Medulla oblongata (tissue), 1 donor: ENCODE results near the gene DLD.
"Not testable (repeated sequence)": the region's sequence is repeated elsewhere in the genome, so short reads cannot be mapped to it uniquely, and the experiment has no call there.

Source experiments
- DNase-seq: peaks from one replicate; pipeline ENCODE4 v3.0.0-alpha.2; 2015; ENCODE audit errors: extremely low spot score

The DLD gene

DNA sequence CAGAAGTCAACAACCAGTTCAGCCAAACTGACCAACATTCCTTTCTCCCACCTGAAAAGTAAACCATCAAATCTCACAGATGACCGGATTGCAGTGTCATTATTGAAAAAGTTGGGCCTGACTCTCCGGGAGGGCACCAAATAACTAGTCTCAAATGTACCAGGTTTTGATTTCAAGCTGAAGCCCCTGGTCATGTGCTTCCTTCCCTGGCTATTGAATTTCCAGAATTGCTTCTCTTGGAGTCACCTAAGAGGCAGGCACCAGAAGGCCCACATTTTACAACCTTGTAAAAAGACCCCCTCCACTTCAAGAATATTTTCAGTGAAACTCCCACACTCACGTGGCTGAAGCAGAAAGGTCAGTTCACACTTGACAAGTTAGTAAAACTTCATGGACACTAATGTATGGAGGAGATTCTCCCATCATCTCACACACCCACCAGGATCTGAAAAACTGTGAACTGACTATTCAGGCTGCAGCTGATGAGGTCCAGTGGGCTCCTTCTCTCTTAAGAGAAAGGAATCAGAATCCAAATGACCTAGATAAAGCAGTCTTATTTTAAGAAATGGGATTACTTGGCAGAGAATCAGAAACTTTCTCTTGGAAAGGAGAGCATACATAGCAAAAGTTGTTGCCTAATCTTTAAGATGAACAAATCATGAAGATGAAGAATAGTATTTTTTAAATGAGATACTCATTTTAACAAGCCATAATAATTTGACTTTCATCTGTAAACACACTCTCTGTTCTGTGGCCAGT lies 53.6 kb downstream of the DLD start:
- no peak for DNase-seq

DNA sequence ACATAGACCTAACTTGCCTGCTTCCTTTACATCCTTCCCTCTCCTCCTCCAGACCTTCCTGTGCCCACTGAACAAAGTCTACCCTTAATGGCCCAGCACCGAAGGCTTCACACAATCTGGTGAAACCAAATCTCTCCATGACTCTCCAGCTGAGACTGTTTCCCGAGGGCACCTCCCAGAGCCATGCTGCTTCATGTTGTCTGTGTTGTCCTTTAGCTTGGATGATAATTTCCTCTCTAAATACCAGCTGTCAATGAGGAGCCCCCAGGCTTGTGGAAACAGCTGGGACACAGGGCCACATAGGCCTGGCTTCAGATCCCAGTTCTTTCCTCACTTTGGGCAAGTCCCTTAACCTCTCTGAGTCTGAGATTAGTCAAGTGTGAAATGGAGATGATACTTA lies 54.3 kb downstream of the DLD start:
- no peak for DNase-seq

DNA sequence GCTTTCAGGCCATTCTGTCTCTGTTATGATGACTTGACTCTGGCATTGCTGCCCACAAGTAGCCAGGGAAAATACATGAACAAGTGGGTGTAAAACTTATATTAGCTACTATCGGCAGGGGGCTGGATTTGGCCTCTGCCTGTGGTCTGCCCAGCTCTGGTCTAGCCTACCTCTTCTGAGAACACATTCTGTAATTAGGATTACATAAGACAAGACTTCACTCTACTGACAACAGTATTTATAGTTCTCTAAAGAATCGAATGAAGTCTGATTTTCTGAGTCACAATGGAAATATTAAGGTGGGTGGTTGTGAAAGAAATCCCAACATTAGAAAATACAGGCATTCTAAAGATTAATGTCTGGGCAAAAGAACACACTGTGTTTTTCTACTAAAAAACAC lies 55.5 kb downstream of the DLD start:
- DNase-seq, result no peak

DNA sequence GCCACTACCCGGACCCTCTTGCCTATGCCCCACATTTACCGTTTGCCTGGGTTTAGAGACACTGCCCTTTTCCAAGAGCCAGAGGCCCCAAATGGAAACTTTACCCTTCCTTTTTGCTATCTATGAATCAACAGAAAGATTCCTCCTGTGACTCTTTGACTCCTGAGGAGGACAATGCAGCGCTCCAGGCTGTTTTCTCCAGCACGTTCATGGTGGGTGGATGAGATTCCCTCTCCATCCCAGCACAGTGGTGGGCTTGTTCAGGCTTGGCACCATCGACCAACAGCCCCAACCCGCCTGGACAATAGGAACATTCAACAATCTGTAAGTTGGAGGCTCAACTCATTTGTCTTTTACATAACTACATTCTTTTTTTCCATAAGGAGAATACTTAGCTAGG lies 55.9 kb downstream of the DLD start:
- peak; percentile 48 for DNase-seq

DNA sequence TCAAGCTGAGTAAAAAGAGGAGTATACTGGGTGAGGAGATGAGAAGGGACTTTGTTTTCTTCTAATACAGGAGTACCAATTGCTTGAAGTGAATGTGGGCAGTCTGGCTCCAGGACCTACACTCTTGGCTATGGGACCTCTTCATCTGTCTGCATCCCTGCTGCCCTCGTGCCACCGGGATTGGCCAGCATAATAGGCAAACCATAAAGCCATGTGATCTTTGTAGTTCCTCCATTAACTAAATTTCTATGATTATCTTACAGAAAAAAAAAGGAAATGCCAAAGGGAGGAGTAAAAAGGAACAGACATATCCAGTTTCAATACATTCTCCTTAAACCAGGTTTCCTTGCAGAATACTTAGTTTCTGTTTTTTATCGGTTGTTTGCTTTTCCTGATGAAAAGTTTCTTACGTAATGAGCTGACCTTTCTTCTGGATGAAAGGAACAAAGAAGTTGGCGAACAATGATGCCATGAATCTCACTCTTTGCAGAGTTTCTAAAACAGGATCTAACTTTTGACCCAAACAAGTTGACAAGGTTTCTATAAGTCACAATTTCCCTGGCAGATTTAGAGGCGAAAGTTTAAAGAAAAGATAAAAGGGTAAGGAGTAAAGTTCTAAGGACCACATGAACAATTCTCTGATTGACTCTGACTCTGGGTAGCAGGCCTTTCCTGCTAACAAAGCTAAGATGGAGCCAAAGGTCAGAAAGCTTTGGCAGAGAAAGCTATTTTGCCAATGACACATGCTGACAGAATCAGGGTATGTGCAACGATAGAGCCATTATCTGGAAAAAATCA lies 57.9 kb downstream of the DLD start:
- DNase-seq, result no peak

DNA sequence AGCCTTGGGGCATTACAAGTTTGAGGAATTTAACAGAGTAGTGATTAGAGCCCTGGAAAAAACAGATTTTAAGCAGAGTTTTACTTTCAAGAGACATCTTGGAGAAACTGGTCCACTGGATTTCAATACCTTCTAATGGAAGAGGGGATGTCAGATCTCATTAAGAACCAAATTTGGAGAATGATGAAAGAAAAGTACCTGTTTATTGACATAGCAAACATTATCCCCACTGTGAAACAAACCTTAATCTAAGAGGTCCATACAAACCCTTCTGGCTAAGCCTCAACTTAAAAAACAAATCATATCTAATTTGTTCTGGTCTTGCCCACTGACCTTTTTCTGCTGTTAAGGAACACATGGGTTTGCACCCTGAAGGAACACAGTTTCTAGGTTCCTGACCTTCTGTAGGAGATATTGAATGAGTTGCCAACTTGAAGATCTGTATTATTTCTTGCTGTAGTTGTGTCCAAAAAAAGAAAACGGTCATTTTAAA lies 58.5 kb downstream of the DLD start:
- no peak for DNase-seq

DNA sequence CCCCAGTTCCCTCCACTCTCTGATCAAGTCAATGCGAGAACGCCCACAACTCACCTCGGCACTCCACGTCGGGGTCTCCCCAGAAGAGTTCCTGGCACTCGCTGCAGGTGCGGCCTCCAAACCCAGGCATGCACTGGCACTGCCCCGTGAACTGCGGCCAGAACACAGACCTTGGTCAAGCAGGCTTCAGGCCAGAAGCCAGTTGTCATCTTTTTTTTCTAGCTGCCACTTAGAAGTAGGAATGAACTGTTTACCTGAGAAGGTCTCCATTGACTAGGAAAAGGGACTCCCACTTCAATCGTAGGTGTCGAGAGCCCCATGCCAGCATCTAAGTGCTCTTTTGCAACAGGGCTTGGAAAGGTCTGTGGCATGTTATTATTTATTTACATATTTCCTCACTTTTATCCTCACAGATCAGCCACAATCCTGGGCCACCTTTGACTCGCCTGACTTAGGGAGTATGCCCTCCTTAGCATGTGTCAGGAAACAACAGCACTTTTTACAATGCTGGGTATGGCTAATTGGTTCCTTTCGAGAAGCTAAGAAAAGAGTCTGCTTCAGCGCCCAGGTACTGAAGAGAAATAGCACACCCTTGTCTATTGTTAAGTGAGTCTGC lies 60.3 kb downstream of the DLD start:
- no peak for DNase-seq

DNA sequence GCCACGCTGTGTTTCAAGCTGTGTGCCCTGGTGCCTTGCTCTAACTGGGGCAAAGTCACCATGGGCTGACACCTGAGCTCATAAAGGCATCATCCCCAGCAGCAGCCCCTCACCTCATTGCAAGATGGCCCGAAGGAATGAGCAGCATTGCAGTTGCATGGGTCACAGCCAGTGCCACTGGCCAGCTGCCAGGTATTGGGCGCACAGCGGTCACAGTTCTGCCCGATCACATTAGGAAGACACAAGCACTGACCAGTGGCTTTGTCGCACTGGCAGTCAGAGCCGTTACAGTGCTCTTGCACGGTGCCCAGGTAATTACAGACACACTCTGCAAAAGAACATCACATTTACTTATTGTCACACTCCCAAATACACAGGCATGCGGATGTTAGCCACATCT lies 60.9 kb downstream of the DLD start:
- DNase-seq, result no peak

DNA sequence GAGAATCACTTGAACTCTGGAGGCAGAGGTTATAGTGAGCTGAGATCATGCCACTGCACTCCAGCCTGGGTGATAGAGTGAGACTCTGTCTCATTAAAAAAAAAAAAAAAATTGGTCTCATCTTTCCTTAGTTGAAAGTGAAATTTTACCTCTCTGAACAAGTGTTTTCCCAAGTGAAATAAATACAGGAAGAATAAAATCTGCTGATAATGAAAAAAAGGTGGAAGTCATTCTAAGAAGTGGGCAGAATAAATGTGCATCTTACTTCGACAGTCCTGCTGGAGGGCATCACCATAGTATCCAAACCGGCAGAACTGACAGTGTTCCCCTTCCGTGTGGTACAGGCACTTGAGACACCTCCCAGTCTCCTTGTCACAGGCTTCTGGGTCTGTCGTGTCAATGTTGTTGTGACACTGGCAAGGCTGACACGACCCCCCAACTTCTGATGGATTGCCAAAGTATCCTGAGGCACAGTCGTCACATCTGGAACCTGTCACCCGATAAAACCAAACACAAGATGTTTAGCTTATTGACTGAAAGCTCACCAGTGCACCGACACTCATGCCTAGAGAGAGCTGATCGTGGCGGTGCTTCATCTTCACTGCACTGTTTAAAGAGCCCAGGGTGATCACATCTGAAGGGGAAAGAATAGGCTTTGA lies 62.4 kb downstream of the DLD start:
- no peak for DNase-seq

DNA sequence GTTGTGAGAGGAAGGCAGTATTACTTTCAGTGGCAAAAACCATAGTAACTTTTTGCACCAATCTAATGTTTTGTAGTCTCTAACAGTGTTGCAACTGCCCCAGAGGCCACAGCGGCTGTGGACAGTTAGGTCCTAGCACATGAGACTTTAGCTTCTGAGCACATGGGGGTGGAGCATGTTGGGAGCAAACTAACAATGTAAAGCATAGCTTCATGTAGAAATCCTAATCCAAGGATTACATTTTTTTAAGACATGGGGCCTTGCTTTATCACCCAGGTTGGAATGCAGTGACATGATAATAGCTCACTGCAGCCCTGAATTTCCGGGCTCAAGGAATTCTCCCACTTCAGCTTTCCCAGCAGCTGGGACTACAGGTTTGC lies 62.9 kb downstream of the DLD start:
- no peak for DNase-seq

DNA sequence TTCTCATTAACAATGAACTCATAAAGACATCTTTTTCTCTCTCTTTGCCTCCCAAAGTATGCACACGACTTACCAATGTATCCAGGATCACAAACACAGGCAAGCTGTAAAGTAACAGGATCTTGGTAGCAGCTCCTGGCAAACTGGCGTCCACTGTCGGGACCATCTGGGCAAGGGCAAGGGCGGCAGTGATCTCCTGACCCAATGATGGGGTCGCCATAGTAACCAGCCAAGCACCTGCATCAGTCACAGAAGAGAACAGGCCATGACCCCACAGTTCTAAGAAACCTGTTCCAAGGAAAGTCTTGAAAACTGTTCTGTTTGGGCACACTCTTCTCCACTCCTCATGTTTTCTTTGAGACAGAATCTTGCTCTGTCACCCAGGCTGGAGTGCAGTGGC lies 64.4 kb downstream of the DLD start:
- no peak for DNase-seq

DNA sequence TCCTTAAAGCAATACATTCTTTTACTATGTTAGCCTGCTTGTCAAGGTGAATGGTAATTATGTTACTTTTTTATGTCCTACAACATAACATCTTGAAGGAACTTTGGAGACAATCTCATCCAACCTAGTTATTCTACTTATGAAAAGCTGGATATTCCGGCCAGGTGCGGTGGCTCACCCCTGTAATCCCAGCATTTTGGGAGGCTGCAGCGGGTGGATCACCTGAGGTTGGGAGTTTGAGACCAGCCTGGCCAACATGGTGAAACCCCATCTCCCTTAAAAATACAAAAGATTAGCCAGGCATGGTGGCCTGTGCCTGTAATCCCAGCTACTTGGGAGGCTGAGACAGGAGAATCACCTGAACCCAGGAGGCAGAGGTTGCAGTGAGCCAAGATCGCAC lies 66.0 kb downstream of the DLD start:
- not testable (repeated sequence) for DNase-seq

DNA sequence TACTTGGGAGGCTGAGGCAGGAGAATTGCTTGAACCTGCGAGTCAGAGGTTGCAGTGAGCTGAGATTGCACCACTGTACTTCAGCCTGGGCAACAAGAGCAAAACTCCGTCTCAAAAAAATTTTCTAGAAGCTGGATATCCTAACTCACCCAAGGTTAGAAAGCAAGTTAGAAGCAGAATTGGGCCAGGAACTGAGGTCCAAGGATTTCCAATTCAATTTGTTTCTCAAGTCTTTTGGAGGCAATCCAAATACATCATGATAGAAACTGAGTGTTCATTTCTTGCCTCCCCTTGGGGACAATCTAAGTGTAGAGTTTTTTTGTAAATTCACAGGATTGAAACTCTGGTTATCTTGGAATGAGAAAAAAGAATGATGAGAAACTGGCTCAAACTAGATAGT lies 66.5 kb downstream of the DLD start:
- no peak for DNase-seq

DNA sequence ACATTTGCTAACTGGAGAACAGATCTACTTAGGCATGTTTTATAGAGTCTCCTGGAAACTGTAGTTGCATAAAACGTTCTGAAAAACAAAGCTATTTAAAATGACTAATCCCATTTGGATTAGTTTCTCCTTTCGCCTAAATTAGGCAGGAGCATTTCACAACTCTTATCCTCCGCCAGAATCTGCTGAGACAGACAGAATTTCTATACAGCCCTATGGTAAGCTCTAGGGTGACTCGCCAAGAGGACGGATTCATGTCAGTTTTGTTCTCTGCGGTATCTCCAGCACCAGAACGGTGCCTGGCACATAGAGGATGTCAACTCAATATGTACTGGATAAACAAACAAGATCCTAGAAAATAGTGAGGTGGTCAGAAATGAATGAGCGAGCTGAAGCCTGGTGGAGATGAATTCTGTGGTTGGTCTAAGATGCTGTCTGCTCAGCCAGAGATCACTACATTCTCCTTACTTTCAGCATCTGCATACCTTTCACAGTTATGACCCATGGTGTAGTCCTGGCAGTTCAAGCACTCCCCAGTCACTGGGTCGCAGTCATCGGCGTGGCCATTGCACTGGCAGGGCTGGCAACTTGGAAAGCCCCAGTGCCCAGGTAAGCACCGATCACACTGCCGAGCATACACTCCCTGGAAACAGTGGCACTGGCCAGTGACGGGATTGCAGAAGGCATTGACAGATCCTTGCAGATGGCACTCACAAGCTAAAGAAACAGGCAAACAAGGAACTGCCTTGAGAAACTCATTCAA lies 68.0 kb downstream of the DLD start:
- no peak for DNase-seq

DNA sequence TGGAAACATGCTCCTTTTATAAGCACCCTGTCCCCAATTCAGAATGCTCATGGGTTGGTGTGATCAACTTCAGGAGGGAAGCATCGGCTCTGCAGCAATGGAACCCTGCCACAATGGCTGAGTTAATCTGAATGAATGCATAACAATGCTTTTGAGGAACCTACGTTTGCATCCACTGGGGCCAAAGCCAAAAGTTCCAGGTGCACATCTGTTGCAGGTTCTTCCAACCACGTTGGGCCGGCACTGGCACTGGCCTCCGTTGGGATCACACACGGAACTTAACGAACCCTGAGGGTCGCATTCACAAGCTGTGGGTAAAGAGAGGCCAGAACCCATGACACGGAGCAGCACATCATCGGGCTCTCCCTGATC lies 68.5 kb downstream of the DLD start:
- DNase-seq, result no peak

DNA sequence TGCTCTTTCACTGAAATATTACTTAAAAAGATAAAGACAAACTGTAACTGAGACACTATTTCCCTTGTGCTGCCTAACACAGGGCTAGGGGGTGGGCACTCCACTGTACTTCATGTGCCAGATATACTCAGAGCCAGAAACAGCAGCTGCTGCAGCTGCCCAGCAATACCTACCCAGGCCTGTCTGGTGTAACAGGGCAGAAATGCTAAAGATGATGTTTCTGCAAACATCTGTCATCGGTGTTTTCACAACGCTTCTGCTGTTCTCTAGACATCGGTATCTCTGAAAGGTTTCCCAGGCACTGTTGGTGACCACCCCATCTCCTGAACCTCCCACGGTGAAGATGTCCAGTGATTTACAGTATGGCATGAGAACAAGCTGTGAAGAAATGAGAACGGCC lies 69.3 kb downstream of the DLD start:
- no peak for DNase-seq

DNA sequence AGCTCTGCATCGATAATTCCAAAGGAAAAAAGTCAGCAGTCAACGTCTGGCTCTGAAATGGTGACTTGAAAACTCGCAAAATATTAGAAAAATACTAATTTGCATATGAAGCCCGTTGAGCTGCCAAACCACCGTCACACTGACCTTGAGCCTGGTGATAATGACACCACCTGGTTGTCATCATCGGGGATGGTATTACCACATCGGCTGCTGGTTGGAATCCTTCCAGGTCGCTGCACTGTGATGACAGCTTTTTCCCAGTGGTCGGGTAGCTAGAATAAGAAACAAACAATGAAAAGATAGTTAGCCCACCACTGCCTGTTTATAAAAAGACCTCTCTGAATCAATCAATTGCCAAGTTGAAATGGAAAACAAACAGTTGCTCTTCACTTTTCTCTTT lies 70.4 kb downstream of the DLD start:
- no peak for DNase-seq

DNA sequence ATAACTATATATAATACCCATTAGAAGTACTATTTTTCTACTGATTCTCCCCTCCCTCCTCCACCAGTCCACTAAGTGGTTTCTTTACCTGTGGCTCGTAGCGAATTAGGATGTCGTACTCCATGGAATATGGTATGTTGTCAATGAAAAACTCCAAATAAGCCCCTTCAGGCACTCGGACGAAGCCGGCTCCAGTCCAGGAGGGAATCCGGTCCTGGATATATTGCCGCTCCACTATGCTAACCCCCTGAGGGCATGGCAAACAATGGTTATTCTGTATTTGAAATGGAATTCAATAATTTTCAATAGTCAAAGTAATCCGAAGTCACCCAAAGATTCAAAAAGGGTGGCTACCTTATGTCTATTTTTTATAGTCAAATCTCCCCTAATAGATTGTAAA lies 71.8 kb downstream of the DLD start:
- no peak for DNase-seq

DNA sequence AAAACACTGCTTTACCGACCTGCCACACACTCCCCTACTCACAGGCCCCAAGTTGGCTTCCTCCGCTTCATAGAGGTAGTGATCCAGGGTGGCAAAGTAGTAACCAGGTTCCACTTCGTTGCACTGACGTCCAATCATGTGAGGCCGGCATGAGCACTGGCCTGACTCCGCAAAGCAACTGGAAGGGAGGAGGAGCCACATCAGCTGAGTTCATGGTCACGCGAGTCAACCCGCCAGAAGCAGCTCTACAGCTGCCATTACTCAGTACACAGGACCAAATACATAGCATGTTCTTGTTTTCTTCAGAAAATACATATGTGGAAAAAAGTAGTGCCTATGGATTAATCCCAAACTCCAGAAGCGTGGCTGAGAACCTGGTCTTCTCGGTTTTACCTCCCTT lies 73.5 kb downstream of the DLD start:
- no peak for DNase-seq

DNA sequence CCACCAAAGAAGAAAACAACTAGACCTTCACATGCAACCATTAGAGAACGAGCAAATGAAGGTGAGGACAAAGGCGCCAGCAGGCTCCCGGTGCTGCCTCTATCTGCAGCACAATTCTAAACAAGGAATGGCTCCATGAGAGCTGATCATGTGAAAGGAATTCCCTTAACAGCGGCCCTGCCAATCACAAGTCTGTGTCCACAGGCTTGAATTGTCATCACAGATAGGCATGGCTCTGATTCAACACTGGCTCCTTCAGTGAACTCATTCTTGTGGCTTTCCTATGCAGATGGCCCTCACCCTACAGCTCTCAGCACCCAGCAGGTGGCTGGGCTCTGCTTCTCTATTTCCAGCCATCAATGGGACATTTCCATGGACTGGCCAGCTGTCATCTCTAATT lies 75.7 kb downstream of the DLD start:
- peak; percentile 23 for DNase-seq

DNA sequence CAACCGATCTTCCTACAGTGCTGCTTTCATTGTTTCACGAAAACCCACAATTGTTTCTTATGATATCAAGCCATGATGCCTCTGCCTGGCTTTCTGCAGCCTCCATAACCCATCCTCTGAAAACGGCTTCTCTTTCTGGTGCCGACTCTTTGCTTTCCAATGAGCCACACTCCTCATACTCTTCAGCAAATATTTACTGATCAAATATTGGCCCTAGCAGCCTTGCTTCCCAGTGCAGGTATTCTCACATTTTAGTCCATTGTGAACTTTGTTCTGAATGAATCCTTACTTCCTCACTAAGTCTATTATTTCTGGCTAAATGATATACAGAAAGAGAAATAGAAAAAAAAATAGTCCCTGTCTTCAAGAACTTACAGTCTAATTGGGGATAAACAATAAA lies 76.4 kb downstream of the DLD start:
- DNase-seq, result no peak

DNA sequence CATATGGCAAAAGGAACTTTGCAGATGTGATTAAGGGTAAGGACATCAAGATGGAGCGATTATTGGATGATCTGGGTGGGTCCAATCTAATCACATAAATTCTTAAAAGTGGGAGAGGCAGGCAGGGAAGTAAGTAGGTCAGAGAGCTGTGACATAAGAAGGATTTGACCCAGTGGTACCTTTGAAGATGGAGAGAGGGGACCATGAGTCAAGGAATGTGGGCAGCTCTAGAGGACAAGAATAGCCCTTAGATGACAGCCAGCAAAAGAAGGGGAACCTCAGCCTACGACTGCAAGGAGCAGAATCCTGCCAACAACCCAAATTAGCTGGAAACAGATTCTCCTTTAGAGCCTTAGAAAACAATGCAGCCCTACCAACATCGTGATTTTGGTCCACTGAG lies 77.5 kb downstream of the DLD start:
- no peak for DNase-seq
